ENCODE data around the gene DGKA.
"Not testable (repeated sequence)": the region's sequence is repeated elsewhere in the genome, so short reads cannot be mapped to it uniquely, and the experiment has no call there.

The DGKA gene

GRCh38 chr12:55974308-55974730 lies 43.4 kb downstream of the DGKA start:
- peak overlapping the region; percentile 79 for H3K27ac ChIP-seq (replicated peaks)
- TF ChIP-seq GABPA (IDR thresholded peaks at IDR 0.05; ENCODE audit: low read depth) (no peak), REST (IDR thresholded peaks at IDR 0.05; ENCODE audit: insufficient replicate concordance, low read depth) (no peak), CTCF (IDR thresholded peaks at IDR 0.05; ENCODE audit: insufficient read depth, low read length) (no peak), POLR2AphosphoS5 (IDR thresholded peaks at IDR 0.05; ENCODE audit: low read depth) (no peak), SPI1 (IDR thresholded peaks at IDR 0.05; ENCODE audit: borderline replicate concordance, low read depth) (no peak)
- no peaks in the 10 kb centered on the region for H3K27me3 ChIP-seq (ENCODE audit: insufficient read depth, poor library complexity, severe bottlenecking)
- DNase-seq (ENCODE audit: low read depth in 1 of 2, low spot score in 1 of 2), result peak; percentile 50 to 66
- H3K4me3 ChIP-seq (replicated peaks; ENCODE audit: insufficient read depth, low read length), result peak overlapping the region; percentile 99

GRCh38 chr12:55978393-55978792 lies 47.4 kb downstream of the DGKA start:
- peak; percentile 47; the same call in 1 of the 2 replicates for TF ChIP-seq POLR2AphosphoS5 (IDR thresholded peaks at IDR 0.05; ENCODE audit: low read depth)
- no peak for TF ChIP-seq GABPA (IDR thresholded peaks at IDR 0.05; ENCODE audit: low read depth)
- no peaks in the 10 kb centered on the region for H3K27me3 ChIP-seq (ENCODE audit: insufficient read depth, poor library complexity, severe bottlenecking)
- H3K27ac ChIP-seq (replicated peaks), result peak overlapping the region; percentile 78
- peak; percentile 43 to 70 for DNase-seq (ENCODE audit: low read depth in 1 of 2, low spot score in 1 of 2)
- H3K4me3 ChIP-seq (replicated peaks; ENCODE audit: insufficient read depth, low read length), result no peak overlapping the region

GRCh38 chr12:55979069-55979468 lies 48.1 kb downstream of the DGKA start:
- Histone ChIP-seq H3K27ac (replicated peaks) (peak overlapping the region; percentile 78), H3K27me3 (ENCODE audit: insufficient read depth, poor library complexity, severe bottlenecking) (no peaks in the 10 kb centered on the region), H3K4me3 (replicated peaks; ENCODE audit: insufficient read depth, low read length) (no peak overlapping the region)
- DNase-seq (ENCODE audit: low read depth in 1 of 2, low spot score in 1 of 2), result no peak
- TF ChIP-seq SPI1 (IDR thresholded peaks at IDR 0.05; ENCODE audit: borderline replicate concordance, low read depth) (no peak), POLR2AphosphoS5 (IDR thresholded peaks at IDR 0.05; ENCODE audit: low read depth) (no peak), CTCF (IDR thresholded peaks at IDR 0.05; ENCODE audit: insufficient read depth, low read length) (no peak), REST (IDR thresholded peaks at IDR 0.05; ENCODE audit: insufficient replicate concordance, low read depth) (no peak), GABPA (IDR thresholded peaks at IDR 0.05; ENCODE audit: low read depth) (no peak)

GRCh38 chr12:55981882-55982281 lies 50.9 kb downstream of the DGKA start:
- DNase-seq (ENCODE audit: low read depth in 1 of 2, low spot score in 1 of 2); H3K27me3 ChIP-seq (ENCODE audit: insufficient read depth, poor library complexity, severe bottlenecking); H3K4me3 ChIP-seq (replicated peaks; ENCODE audit: insufficient read depth, low read length): not testable (repeated sequence)
- peak overlapping the region; percentile 67 for H3K27ac ChIP-seq (replicated peaks)

- peak in 1 of 2 experiments; percentile 84 for DNase-seq (ENCODE audit: low read depth in 1 of 2, low spot score in 1 of 2)
- H3K27me3 ChIP-seq (ENCODE audit: insufficient read depth, poor library complexity, severe bottlenecking), result no peaks in the 10 kb centered on the region
- H3K27ac ChIP-seq (replicated peaks), result peak overlapping the region; percentile 67
- H3K4me3 ChIP-seq (replicated peaks; ENCODE audit: insufficient read depth, low read length), result no peak overlapping the region
- TF ChIP-seq SPI1 (IDR thresholded peaks at IDR 0.05; ENCODE audit: borderline replicate concordance, low read depth) (peak; percentile 56; the same call in 1 of the 2 replicates), GABPA (IDR thresholded peaks at IDR 0.05; ENCODE audit: low read depth) (no peak), REST (IDR thresholded peaks at IDR 0.05; ENCODE audit: insufficient replicate concordance, low read depth) (no peak), POLR2AphosphoS5 (IDR thresholded peaks at IDR 0.05; ENCODE audit: low read depth) (no peak), CTCF (IDR thresholded peaks at IDR 0.05; ENCODE audit: insufficient read depth, low read length) (no peak)
These were observed 51.5 kb downstream of the DGKA start for GRCh38 chr12:55982319-55982936.
